ENCODE results near the gene AQP12B.
"Not testable (repeated sequence)": the region's sequence is repeated elsewhere in the genome, so short reads cannot be mapped to it uniquely, and the experiment has no call there.

- TF ChIP-seq NUFIP1 (IDR thresholded peaks at IDR 0.05; ENCODE audit: partially characterized antibody); REST (IDR thresholded peaks at IDR 0.05; ENCODE audit: borderline replicate concordance); REST (CRISPR knock-in tag; IDR thresholded peaks at IDR 0.05; ENCODE audit: low read depth): not testable (repeated sequence)
Observed at GRCh38 chr2:240698852-240699561, 16.3 kb upstream of the AQP12B start.
